Gastrocnemius medialis (tissue), 4 donors: ENCODE measurements around the gene OLFML2B.

Experiments
- POLR2A ChIP-seq, 2 donors: fragments of 450-650 bp; IDR thresholded peaks; one replicate each; pipeline ENCODE4 v1.6.1; 2017; ENCODE audit warnings: antibody characterized with exemption in 2 of 2, mild to moderate bottlenecking in 2 of 2, moderate library complexity in 2 of 2
- TF ChIP-seq, protein P1 (sequence below), 5 experiments: fragments of 450-650 bp in 3 of 5; fragments of 200-600 bp in 2 of 5; sonication (generic) in 2 of 5; IDR thresholded peaks in 4 of 5; conservative IDR thresholded peaks in 1 of 5; 1 replicate in 4 of 5; 2 replicates in 1 of 5; pipeline ENCODE4 v1.5.1; 2016 to 2019; ENCODE audit warnings: antibody characterized with exemption in 5 of 5, mild to moderate bottlenecking in 3 of 5, moderate library complexity in 3 of 5

DNA sequence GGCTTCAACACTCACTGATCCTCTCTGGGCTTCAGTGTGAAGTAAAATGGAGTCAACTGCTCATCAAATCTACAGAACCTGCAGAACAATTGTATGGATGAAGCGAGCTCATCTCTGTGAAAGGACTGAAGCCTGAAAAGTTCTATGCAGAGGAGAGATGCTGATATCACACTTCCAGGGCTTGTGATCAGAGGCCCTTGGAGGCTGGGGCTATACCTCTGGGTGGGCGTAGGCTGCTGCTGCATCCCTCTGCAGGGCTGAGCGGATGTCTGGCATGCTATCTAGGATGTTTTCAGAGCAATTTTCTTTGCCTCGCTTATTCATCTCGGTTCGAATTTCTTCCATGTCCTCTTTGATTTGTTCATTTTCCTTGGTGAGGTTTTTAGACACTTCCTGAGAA lies 17.6 kb downstream of the OLFML2B start:
- TF ChIP-seq, protein P1, sequence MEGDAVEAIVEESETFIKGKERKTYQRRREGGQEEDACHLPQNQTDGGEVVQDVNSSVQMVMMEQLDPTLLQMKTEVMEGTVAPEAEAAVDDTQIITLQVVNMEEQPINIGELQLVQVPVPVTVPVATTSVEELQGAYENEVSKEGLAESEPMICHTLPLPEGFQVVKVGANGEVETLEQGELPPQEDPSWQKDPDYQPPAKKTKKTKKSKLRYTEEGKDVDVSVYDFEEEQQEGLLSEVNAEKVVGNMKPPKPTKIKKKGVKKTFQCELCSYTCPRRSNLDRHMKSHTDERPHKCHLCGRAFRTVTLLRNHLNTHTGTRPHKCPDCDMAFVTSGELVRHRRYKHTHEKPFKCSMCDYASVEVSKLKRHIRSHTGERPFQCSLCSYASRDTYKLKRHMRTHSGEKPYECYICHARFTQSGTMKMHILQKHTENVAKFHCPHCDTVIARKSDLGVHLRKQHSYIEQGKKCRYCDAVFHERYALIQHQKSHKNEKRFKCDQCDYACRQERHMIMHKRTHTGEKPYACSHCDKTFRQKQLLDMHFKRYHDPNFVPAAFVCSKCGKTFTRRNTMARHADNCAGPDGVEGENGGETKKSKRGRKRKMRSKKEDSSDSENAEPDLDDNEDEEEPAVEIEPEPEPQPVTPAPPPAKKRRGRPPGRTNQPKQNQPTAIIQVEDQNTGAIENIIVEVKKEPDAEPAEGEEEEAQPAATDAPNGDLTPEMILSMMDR (IDR thresholded peaks at IDR 0.05 in 4 of 5, conservative IDR thresholded peaks at IDR 0.05 in 1 of 5) = no peak
- TF ChIP-seq POLR2A (IDR thresholded peaks at IDR 0.05) = no peak
